ENCODE data around the gene NEK6. TPM values are rescaled to one million over a fixed set of nuclear protein-coding genes. Genes with fewer than 3 reads are reported as not detected.

Gene NEK6
- total RNA-seq, 1 donor from 2014 or later: 115 TPM

GRCh38 chr9:124351672-124352468 is 94.1 kb downstream of the NEK6 start:
- TF ChIP-seq CTCF (IDR thresholded peaks at IDR 0.05): no peak
- Mint-ChIP-seq H3K27me3 (ENCODE audit: unreplicated experiment) (no peaks in the 10 kb centered on the region), H3K4me1 (ENCODE audit: unreplicated experiment) (peaks cover 3% of the 10 kb centered on the region), H3K27ac (ENCODE audit: unreplicated experiment) (peak overlapping the region; percentile 10), H3K9me3 (ENCODE audit: unreplicated experiment) (no peaks in the 10 kb centered on the region), H3K36me3 (ENCODE audit: unreplicated experiment) (peaks cover 49% of the 10 kb centered on the region), H3K4me3 (ENCODE audit: unreplicated experiment) (no peak overlapping the region)
- no peak for DNase-seq (ENCODE audit: extremely low spot score, unreplicated experiment)

GRCh38 chr9:124352616-124353015 is 94.9 kb downstream of the NEK6 start:
- no peak for TF ChIP-seq CTCF (IDR thresholded peaks at IDR 0.05)

GRCh38 chr9:124353166-124353768 is 95.5 kb downstream of the NEK6 start:
- no peak for DNase-seq (ENCODE audit: extremely low spot score, unreplicated experiment)
- no peak overlapping the region for H3K27ac Mint-ChIP-seq (ENCODE audit: unreplicated experiment)
- no peak overlapping the region for H3K4me3 Mint-ChIP-seq (ENCODE audit: unreplicated experiment)
- H3K4me1 Mint-ChIP-seq (ENCODE audit: unreplicated experiment): peaks cover 3% of the 10 kb centered on the region
- no peak for TF ChIP-seq CTCF (IDR thresholded peaks at IDR 0.05)
- no peaks in the 10 kb centered on the region for H3K27me3 Mint-ChIP-seq (ENCODE audit: unreplicated experiment)
- no peaks in the 10 kb centered on the region for H3K9me3 Mint-ChIP-seq (ENCODE audit: unreplicated experiment)
- peaks cover 44% of the 10 kb centered on the region for H3K36me3 Mint-ChIP-seq (ENCODE audit: unreplicated experiment)

More at GRCh38 chr9:124352616-124353015, 94.9 kb downstream of the NEK6 start:
- H3K36me3 Mint-ChIP-seq (ENCODE audit: unreplicated experiment): peaks cover 45% of the 10 kb centered on the region
- no peaks in the 10 kb centered on the region for H3K27me3 Mint-ChIP-seq (ENCODE audit: unreplicated experiment)
- no peak for DNase-seq (ENCODE audit: extremely low spot score, unreplicated experiment)
- no peak overlapping the region for H3K4me3 Mint-ChIP-seq (ENCODE audit: unreplicated experiment)
- H3K4me1 Mint-ChIP-seq (ENCODE audit: unreplicated experiment): peaks cover 3% of the 10 kb centered on the region
- no peaks in the 10 kb centered on the region for H3K9me3 Mint-ChIP-seq (ENCODE audit: unreplicated experiment)
- H3K27ac Mint-ChIP-seq (ENCODE audit: unreplicated experiment): peak overlapping the region; percentile 10

GRCh38 chr9:124353811-124354274 is 96.1 kb downstream of the NEK6 start:
- DNase-seq (ENCODE audit: extremely low spot score, unreplicated experiment): no peak
- Mint-ChIP-seq H3K4me3 (ENCODE audit: unreplicated experiment) (no peak overlapping the region), H3K4me1 (ENCODE audit: unreplicated experiment) (peaks cover 3% of the 10 kb centered on the region), H3K9me3 (ENCODE audit: unreplicated experiment) (no peaks in the 10 kb centered on the region), H3K27me3 (ENCODE audit: unreplicated experiment) (no peaks in the 10 kb centered on the region), H3K36me3 (ENCODE audit: unreplicated experiment) (peaks cover 40% of the 10 kb centered on the region), H3K27ac (ENCODE audit: unreplicated experiment) (peak overlapping the region; percentile 46)
- TF ChIP-seq CTCF (IDR thresholded peaks at IDR 0.05): no peak

GRCh38 chr9:124354346-124355038 is 96.7 kb downstream of the NEK6 start:
- Mint-ChIP-seq H3K27me3 (ENCODE audit: unreplicated experiment) (no peaks in the 10 kb centered on the region), H3K36me3 (ENCODE audit: unreplicated experiment) (peaks cover 40% of the 10 kb centered on the region), H3K4me3 (ENCODE audit: unreplicated experiment) (no peak overlapping the region), H3K4me1 (ENCODE audit: unreplicated experiment) (peaks cover 3% of the 10 kb centered on the region), H3K27ac (ENCODE audit: unreplicated experiment) (peak overlapping the region; percentile 78), H3K9me3 (ENCODE audit: unreplicated experiment) (no peaks in the 10 kb centered on the region)
- no peak for DNase-seq (ENCODE audit: extremely low spot score, unreplicated experiment)
- TF ChIP-seq CTCF (IDR thresholded peaks at IDR 0.05): no peak

All from osteocyte (in vitro differentiated cells).